GM21723 (cell line): ENCODE data around the gene GJB4.

Source experiments
- ATAC-seq: cut with Tn5 transposase; IDR thresholded peaks from one replicate; pipeline ENCODE4 v1.9.1; 2021; ENCODE audit warnings: mild to moderate bottlenecking, moderate library complexity; ENCODE audit not compliant: unreplicated experiment

The GJB4 gene

GRCh38 chr1:34777519-34778321 lies 18.2 kb downstream of the GJB4 start:
- ATAC-seq, result no peak

GRCh38 chr1:34778381-34778780 lies 18.8 kb downstream of the GJB4 start:
- ATAC-seq, result no peak

GRCh38 chr1:34779005-34779404 lies 19.5 kb downstream of the GJB4 start:
- ATAC-seq, result no peak

GRCh38 chr1:34779526-34779925 lies 20.0 kb downstream of the GJB4 start:
- ATAC-seq, result no peak

- no peak for ATAC-seq
Observed at GRCh38 chr1:34779962-34780361, 20.4 kb downstream of the GJB4 start.

- ATAC-seq, result no peak
Observed at GRCh38 chr1:34780528-34780927, 21.0 kb downstream of the GJB4 start.

- no peak for ATAC-seq
Observed at GRCh38 chr1:34781071-34781843, 21.7 kb downstream of the GJB4 start, which contains the start of gene GJB3. Gene GJB3 (plus strand): TSS chr1:34781214. CDS start chr1:34784763, 3,549 bp downstream.

- ATAC-seq, result no peak
Observed at GRCh38 chr1:34781844-34782391, 22.4 kb downstream of the GJB4 start.

GRCh38 chr1:34784751-34785221 lies 25.2 kb downstream of the GJB4 start:
- no peak for ATAC-seq

GRCh38 chr1:34785231-34785874 lies 25.8 kb downstream of the GJB4 start:
- ATAC-seq, result no peak

- no peak for ATAC-seq
Observed at GRCh38 chr1:34785875-34786470, 26.4 kb downstream of the GJB4 start.

GRCh38 chr1:34786521-34787325 lies 27.2 kb downstream of the GJB4 start:
- ATAC-seq, result no peak

- no peak for ATAC-seq
Observed at GRCh38 chr1:34787461-34788420, 28.2 kb downstream of the GJB4 start.

GRCh38 chr1:34790985-34791384 lies 31.4 kb downstream of the GJB4 start:
- ATAC-seq, result no peak

- ATAC-seq, result no peak
Observed at GRCh38 chr1:34792424-34792823, 32.9 kb downstream of the GJB4 start.

GRCh38 chr1:34792868-34793727 lies 33.6 kb downstream of the GJB4 start, which contains the start of gene GJA4:
Gene GJA4 (plus strand): TSS chr1:34792999. CDS start chr1:34794214, 1,215 bp downstream.
- no peak for ATAC-seq

GRCh38 chr1:34794001-34794789 lies 34.7 kb downstream of the GJB4 start:
- no peak for ATAC-seq
